Keratinocyte (primary cell): ENCODE results near the gene YPEL3. TPM values are rescaled to one million over a fixed set of nuclear protein-coding genes. Genes with fewer than 3 reads are reported as not detected.

Experiments
- DNase-seq: peaks from one replicate; pipeline ENCODE4 v3.0.0-alpha.2; 2011; ENCODE audit warnings: low read depth, missing footprints, low spot score
- FAIRE-seq: peaks from 2 replicates; lab custom pipeline; 2011; peaks lifted over from hg19 to GRCh38; lab: Jason Lieb, UNC
- H2AFZ ChIP-seq: 2 replicates; pipeline ENCODE4 v1.6.0; 2012; ENCODE audit warnings: low read length, control low read depth, inconsistent platforms; ENCODE audit not compliant: control insufficient read depth
- H3K27ac ChIP-seq: 2 replicates; pipeline ENCODE4 v1.5.1; 2011; ENCODE audit warnings: low read length; ENCODE audit not compliant: control insufficient read depth, insufficient read depth
- H3K27me3 ChIP-seq: 3 replicates; pipeline ENCODE4 v1.6.0; 2011; ENCODE audit warnings: low read length; ENCODE audit not compliant: control insufficient read depth, insufficient read depth; ENCODE audit errors: extremely low read depth
- H3K36me3 ChIP-seq, 2 experiments: 2 replicates in 1 of 2; 3 replicates in 1 of 2; pipeline ENCODE4 v1.5.1; 2011; ENCODE audit warnings: low read length in 2 of 2, mild to moderate bottlenecking in 1 of 2; ENCODE audit not compliant: control insufficient read depth in 2 of 2, insufficient read depth in 2 of 2; ENCODE audit errors: extremely low read depth in 1 of 2
- H3K4me1 ChIP-seq: 3 replicates; pipeline ENCODE4 v1.5.1; 2011; ENCODE audit warnings: low read length; ENCODE audit not compliant: control insufficient read depth, insufficient read depth; ENCODE audit errors: extremely low read depth
- H3K4me2 ChIP-seq: 3 replicates; pipeline ENCODE4 v1.6.0; 2011; ENCODE audit warnings: low read depth, low read length; ENCODE audit not compliant: control insufficient read depth, insufficient read depth; ENCODE audit errors: extremely low read depth
- H3K4me3 ChIP-seq, 3 experiments: fragments of 200-600 bp in 1 of 3; sonication (generic) in 1 of 3; 2 replicates in 2 of 3; 3 replicates in 1 of 3; pipeline ENCODE4 v1.5.1; 2011 to 2016; ENCODE audit warnings: low read length in 3 of 3, mild to moderate bottlenecking in 3 of 3, control low read depth in 2 of 3, inconsistent platforms in 1 of 3, low read depth in 1 of 3, mixed read lengths in 1 of 3, mixed run types in 1 of 3, moderate library complexity in 1 of 3; ENCODE audit not compliant: control insufficient read depth in 2 of 3, insufficient read depth in 2 of 3; ENCODE audit errors: extremely low read depth in 1 of 3
- H3K79me2 ChIP-seq: 2 replicates; pipeline ENCODE4 v1.6.0; 2012; ENCODE audit warnings: low read length; ENCODE audit not compliant: control insufficient read depth, insufficient read depth
- H3K9ac ChIP-seq: 3 replicates; pipeline ENCODE4 v1.6.0; 2011; ENCODE audit warnings: low read length; ENCODE audit not compliant: control insufficient read depth, insufficient read depth; ENCODE audit errors: extremely low read depth
- H3K9me1 ChIP-seq: 3 replicates; pipeline ENCODE4 v1.6.0; 2011; ENCODE audit warnings: low read length; ENCODE audit not compliant: control insufficient read depth, insufficient read depth; ENCODE audit errors: extremely low read depth
- H3K9me3 ChIP-seq: 2 replicates; pipeline ENCODE4 v1.5.1; 2012; ENCODE audit warnings: low read depth, low read length; ENCODE audit not compliant: control insufficient read depth
- H4K20me1 ChIP-seq: 3 replicates; pipeline ENCODE4 v1.6.0; 2011; ENCODE audit warnings: low read length; ENCODE audit not compliant: control insufficient read depth, insufficient read depth; ENCODE audit errors: extremely low read depth
- EZH2 ChIP-seq: IDR thresholded peaks from one replicate; pipeline ENCODE4 v1.6.1; 2012; ENCODE audit warnings: inconsistent platforms, mild to moderate bottlenecking, low read length, moderate library complexity
- dilution Hi-C: fragments of 300-500 bp; cut with MboI; formaldehyde crosslinking; loops from one replicate; pipeline ENCODE4 v1.7.0; 2020; ENCODE audit warnings: low sequenced_read_pairs; ENCODE audit not compliant: extremely low pct_ligation_motif_present
- polyA plus RNA-seq, 5 experiments: library from polyadenylated mRNA; depleted of rRNA in 3 of 5; stranded (reverse) in 3 of 5; stranded (forward) in 1 of 5; unstranded in 1 of 5; fragments of >200 nt; gene quantifications; 1 replicate in 1 of 5; 2 replicates in 3 of 5; 3 replicates in 1 of 5; pipeline versions ENCODE4 v1.2.1 to v1.2.3, GENCODE V29; 2011 to 2012; ENCODE audit warnings: missing spikeins in 2 of 5, low read depth in 1 of 5, low replicate concordance in 1 of 5
- TF ChIP-seq, protein P1 (sequence below), 3 experiments: IDR thresholded peaks in 1 of 3; conservative IDR thresholded peaks in 1 of 3; optimal IDR thresholded peaks in 1 of 3; 2 replicates in 2 of 3; 3 replicates in 1 of 3; pipeline versions ENCODE3 to v1.5.1; 2011; ENCODE audit warnings: low read length in 3 of 3, mild to moderate bottlenecking in 3 of 3, moderate library complexity in 2 of 3, control low read depth in 1 of 3, inconsistent platforms in 1 of 3; ENCODE audit not compliant: insufficient read depth in 2 of 3; ENCODE audit errors: extremely low read depth in 1 of 3

Gene YPEL3
- polyA plus RNA-seq, 1 donor (not counting 4 experiments of a cell fraction or from before 2014, with no cell fraction given): 13.5 TPM

GRCh38 chr16:30144917-30145316 is 48.9 kb upstream of the YPEL3 start:
- Histone ChIP-seq H2AFZ (no peak overlapping the region), H3K9me1 (no peaks in the 10 kb centered on the region), H4K20me1 (no peaks in the 10 kb centered on the region), H3K4me1 (no peaks in the 10 kb centered on the region), H3K4me2 (no peak overlapping the region), H3K9me3 (no peaks in the 10 kb centered on the region), H3K27ac (no peak overlapping the region), H3K79me2 (no peaks in the 10 kb centered on the region), H3K27me3 (peaks cover 3% of the 10 kb centered on the region), H3K4me3 (no peak overlapping the region), H3K36me3 (no peaks in the 10 kb centered on the region), H3K9ac (no peak overlapping the region)
- DNase-seq (no peak), FAIRE-seq (no peak)
- TF ChIP-seq EZH2: no peak
- TF ChIP-seq, protein P1, sequence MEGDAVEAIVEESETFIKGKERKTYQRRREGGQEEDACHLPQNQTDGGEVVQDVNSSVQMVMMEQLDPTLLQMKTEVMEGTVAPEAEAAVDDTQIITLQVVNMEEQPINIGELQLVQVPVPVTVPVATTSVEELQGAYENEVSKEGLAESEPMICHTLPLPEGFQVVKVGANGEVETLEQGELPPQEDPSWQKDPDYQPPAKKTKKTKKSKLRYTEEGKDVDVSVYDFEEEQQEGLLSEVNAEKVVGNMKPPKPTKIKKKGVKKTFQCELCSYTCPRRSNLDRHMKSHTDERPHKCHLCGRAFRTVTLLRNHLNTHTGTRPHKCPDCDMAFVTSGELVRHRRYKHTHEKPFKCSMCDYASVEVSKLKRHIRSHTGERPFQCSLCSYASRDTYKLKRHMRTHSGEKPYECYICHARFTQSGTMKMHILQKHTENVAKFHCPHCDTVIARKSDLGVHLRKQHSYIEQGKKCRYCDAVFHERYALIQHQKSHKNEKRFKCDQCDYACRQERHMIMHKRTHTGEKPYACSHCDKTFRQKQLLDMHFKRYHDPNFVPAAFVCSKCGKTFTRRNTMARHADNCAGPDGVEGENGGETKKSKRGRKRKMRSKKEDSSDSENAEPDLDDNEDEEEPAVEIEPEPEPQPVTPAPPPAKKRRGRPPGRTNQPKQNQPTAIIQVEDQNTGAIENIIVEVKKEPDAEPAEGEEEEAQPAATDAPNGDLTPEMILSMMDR (optimal IDR thresholded peaks at IDR 0.05 in 1 of 3, IDR thresholded peaks at IDR 0.05 in 1 of 3, conservative IDR thresholded peaks at IDR 0.05 in 1 of 3; ENCODE audit: extremely low read depth in 1 of 3, insufficient read depth in 2 of 3, low read length in 3 of 3): no peak
- dilution Hi-C loops: no loop called here

GRCh38 chr16:30144017-30144416 is 48.0 kb upstream of the YPEL3 start:
- no peak overlapping the region for H3K27ac ChIP-seq
- FAIRE-seq (no peak), DNase-seq (no peak)
- H4K20me1 ChIP-seq: no peaks in the 10 kb centered on the region
- no peak overlapping the region for H3K4me2 ChIP-seq
- no peak overlapping the region for H2AFZ ChIP-seq
- no peaks in the 10 kb centered on the region for H3K9me1 ChIP-seq
- no peak overlapping the region for H3K9ac ChIP-seq
- H3K4me1 ChIP-seq: no peaks in the 10 kb centered on the region
- no peaks in the 10 kb centered on the region for H3K9me3 ChIP-seq
- dilution Hi-C loops: no loop called here
- no peaks in the 10 kb centered on the region for H3K36me3 ChIP-seq
- peaks cover 3% of the 10 kb centered on the region for H3K27me3 ChIP-seq
- no peak overlapping the region for H3K4me3 ChIP-seq
- TF ChIP-seq, protein P1 (optimal IDR thresholded peaks at IDR 0.05 in 1 of 3, IDR thresholded peaks at IDR 0.05 in 1 of 3, conservative IDR thresholded peaks at IDR 0.05 in 1 of 3; ENCODE audit: extremely low read depth in 1 of 3, insufficient read depth in 2 of 3, low read length in 3 of 3): no peak
- no peak for TF ChIP-seq EZH2
- no peaks in the 10 kb centered on the region for H3K79me2 ChIP-seq
